Activated CD8-positive, alpha-beta T cell treated with anti-CD3 and anti-CD28 coated beads for 36 hours (primary cell): ENCODE measurements around the gene GGA3. TPM values are rescaled to one million over a fixed set of nuclear protein-coding genes. Genes with fewer than 3 reads are reported as not detected.

Experiments
- ATAC-seq: fragments of 200-7000 bp; cut with Tn5 transposase; one replicate; pipeline ENCODE4 v1.10.0; 2021; ENCODE audit warnings: mild to moderate bottlenecking, moderate library complexity
- CTCF ChIA-PET: fragments of 350-600 bp; sonication (Branson Sonifier 250); formaldehyde crosslinking; loops from one replicate; lab custom pipeline; 2021; ENCODE audit warnings: antibody characterized with exemption; lab: Charles Lee
- POLR2A ChIA-PET: fragments of 350-600 bp; sonication (Branson Sonifier 250); formaldehyde crosslinking; loops from one replicate; lab custom pipeline; 2021; ENCODE audit warnings: antibody characterized with exemption; lab: Charles Lee
- DNase-seq: peaks from one replicate; pipeline ENCODE4 v3.0.0-alpha.2; 2020
- H3K27ac Mint-ChIP-seq: one replicate; pipeline ENCODE4 v1.8.0; 2021; ENCODE audit warnings: mild to moderate bottlenecking, mixed read lengths
- H3K27me3 Mint-ChIP-seq: one replicate; pipeline ENCODE4 v1.8.0; 2021; ENCODE audit warnings: mixed read lengths
- H3K36me3 Mint-ChIP-seq: one replicate; pipeline ENCODE4 v1.8.0; 2021; ENCODE audit warnings: low read depth, mixed read lengths
- H3K4me1 Mint-ChIP-seq: one replicate; pipeline ENCODE4 v1.8.0; 2021; ENCODE audit warnings: low read depth, mixed read lengths
- H3K4me3 Mint-ChIP-seq: one replicate; pipeline ENCODE4 v1.8.0; 2021; ENCODE audit warnings: mild to moderate bottlenecking, moderate library complexity, mixed read lengths
- H3K9me3 Mint-ChIP-seq: one replicate; pipeline ENCODE4 v1.8.0; 2021; ENCODE audit warnings: mixed read lengths
- CTCF ChIP-seq: fragments of 200-600 bp; IDR thresholded peaks from one replicate; pipeline ENCODE4 v1.8.0; 2022; ENCODE audit warnings: antibody characterized with exemption, mild to moderate bottlenecking
- intact Hi-C: fragments of 100-400 bp; cut with micrococcal nuclease; formaldehyde crosslinking; loops from one replicate; pipeline ENCODE4 v1.10.0; 2022
- total RNA-seq, 2 experiments: library from RNA; stranded (reverse); gene quantifications; one replicate each; pipeline ENCODE4 v1.2.3, GENCODE V29; 2021

GGA3 gene
- total RNA-seq, 2 experiments from 2014 or later: 65.5 to 65.8 TPM

- ChIA-PET POLR2A (interaction anchor here (0.7 to 7.2 kb wide), 7 partner anchors 8 to 139 kb away, joined by 3 to 105 read pairs (median 14); partner anchors contain the start of genes GGA3, MRPS7 and SLC25A19), CTCF (interaction anchor here (1.1 to 6.5 kb wide), 5 partner anchors 8 to 48 kb away, joined by 3 to 107 read pairs (median 43); partner anchors contain the start of genes GGA3, MRPS7 and SLC25A19)
- Mint-ChIP-seq H3K36me3 (peaks cover 35% of the 10 kb centered on the region), H3K27me3 (no peaks in the 10 kb centered on the region), H3K9me3 (no peaks in the 10 kb centered on the region), H3K4me3 (peak overlapping the region; percentile 86), H3K27ac (peak overlapping the region; percentile 55), H3K4me1 (peaks cover 31% of the 10 kb centered on the region)
- intact Hi-C loops: no loop called here
- no peak for TF ChIP-seq CTCF
- ATAC-seq: no peak
- DNase-seq: no peak
Measured at GRCh38 chr17:75272848-75273184, 11.4 kb upstream of the GGA3 start.

- TF ChIP-seq CTCF: no peak
- intact Hi-C loops: no loop called here
- CTCF ChIA-PET: interaction anchor here (1.1 to 6.5 kb wide), 12 partner anchors 9 to 140 kb away, joined by 3 to 107 read pairs (median 9); partner anchors contain the start of genes GGA3, MRPS7, NUP85 and SLC25A19
- no peak for ATAC-seq
- H3K4me3 Mint-ChIP-seq: peak overlapping the region; percentile 86
- peaks cover 32% of the 10 kb centered on the region for H3K4me1 Mint-ChIP-seq
- POLR2A ChIA-PET: interaction anchor here (0.7 to 7.2 kb wide), 13 partner anchors 9 to 244 kb away, joined by 3 to 105 read pairs (median 11); partner anchors contain the start of genes GGA3, GRB2, MRPS7 and SLC25A19
- DNase-seq: peak; percentile 26
- no peaks in the 10 kb centered on the region for H3K27me3 Mint-ChIP-seq
- peaks cover 34% of the 10 kb centered on the region for H3K36me3 Mint-ChIP-seq
- H3K9me3 Mint-ChIP-seq: no peaks in the 10 kb centered on the region
- peak overlapping the region; percentile 81 for H3K27ac Mint-ChIP-seq
Measured at GRCh38 chr17:75271955-75272847, 10.8 kb upstream of the GGA3 start.

GRCh38 chr17:75271233-75271954, 10.0 kb upstream of the GGA3 start:
- intact Hi-C loops: no loop called here
- ChIA-PET POLR2A (interaction anchor here (0.6 to 7.2 kb wide), 22 partner anchors 10 to 247 kb away, joined by 3 to 105 read pairs (median 4); partner anchors contain the start of genes GGA3, GRB2, MRPS7 and NUP85), CTCF (interaction anchor here (0.6 to 6.5 kb wide), 35 partner anchors 10 to 309 kb away, joined by 3 to 107 read pairs (median 4); partner anchors contain the start of genes GGA3, GRB2, MRPS7 and NT5C)
- H3K27ac Mint-ChIP-seq: peak overlapping the region; percentile 81
- ATAC-seq (peak; percentile 91), DNase-seq (peak; percentile 87)
- H3K4me1 Mint-ChIP-seq: peaks cover 32% of the 10 kb centered on the region
- TF ChIP-seq CTCF: peak; percentile 66
- no peaks in the 10 kb centered on the region for H3K9me3 Mint-ChIP-seq
- H3K27me3 Mint-ChIP-seq: no peaks in the 10 kb centered on the region
- H3K36me3 Mint-ChIP-seq: peaks cover 35% of the 10 kb centered on the region
- H3K4me3 Mint-ChIP-seq: peak overlapping the region; percentile 86

- Mint-ChIP-seq H3K36me3 (peaks cover 40% of the 10 kb centered on the region), H3K27me3 (no peaks in the 10 kb centered on the region), H3K4me1 (peaks cover 32% of the 10 kb centered on the region), H3K9me3 (no peaks in the 10 kb centered on the region), H3K4me3 (peak within 1 kb of the TSS; percentile 86), H3K27ac (peak within 1 kb of the TSS; percentile 85)
- DNase-seq (no peak), ATAC-seq (peak; percentile 9)
- POLR2A ChIA-PET: interaction anchor here (0.6 to 7.2 kb wide), 23 partner anchors 9 to 247 kb away, joined by 3 to 105 read pairs (median 4); partner anchors contain the start of genes GGA3, GRB2, MRPS7 and NUP85
- intact Hi-C loops: no loop called here
- no peak for TF ChIP-seq CTCF
- CTCF ChIA-PET: interaction anchor here (0.6 to 6.5 kb wide), 36 partner anchors 9 to 309 kb away, joined by 3 to 107 read pairs (median 4); partner anchors contain the start of genes GGA3, GRB2, MRPS7 and NT5C
Measured at GRCh38 chr17:75270966-75271232, 9.5 kb upstream of the GGA3 start, which contains the start of gene MIF4GD. MIF4GD (minus strand) TSS chr17:75271231; CDS start chr17:75270195, 1,036 bp downstream.
